Tongue (tissue), 2 donors: ENCODE measurements around the gene MYO3B. TPM values are rescaled to one million over a fixed set of nuclear protein-coding genes. Genes with fewer than 3 reads are reported as not detected.
"Not testable (repeated sequence)": the region's sequence is repeated elsewhere in the genome, so short reads cannot be mapped to it uniquely, and the experiment has no call there.

Experiments
- DNase-seq: peaks from one replicate; pipeline ENCODE4 v3.0.0-alpha.2; 2015
- total RNA-seq: library from RNA; depleted of rRNA; stranded (reverse); fragments of >200 nt; gene quantifications from one replicate; pipeline ENCODE4 v1.2.3, GENCODE V29; 2014

Gene MYO3B
- total RNA-seq, 1 donor from 2014 or later: 1.8 TPM

GRCh38 chr2:170264522-170264860, 86.5 kb downstream of the MYO3B start:
- DNase-seq: no peak

- no peak for DNase-seq
These were observed 86.9 kb downstream of the MYO3B start for GRCh38 chr2:170264865-170265264.

GRCh38 chr2:170265321-170265720, 87.4 kb downstream of the MYO3B start:
- no peak for DNase-seq

- no peak for DNase-seq
These were observed 88.4 kb downstream of the MYO3B start for GRCh38 chr2:170266358-170266757.

- DNase-seq: no peak
These were observed 89.1 kb downstream of the MYO3B start for GRCh38 chr2:170267071-170267470.

- DNase-seq: peak; percentile 8
These were observed 92.4 kb downstream of the MYO3B start for GRCh38 chr2:170270278-170270864.

- DNase-seq: peak; percentile 68
These were observed 93.4 kb downstream of the MYO3B start for GRCh38 chr2:170271340-170271739.

GRCh38 chr2:170276056-170276455, 98.1 kb downstream of the MYO3B start:
- DNase-seq: no peak

- DNase-seq: peak; percentile 7
These were observed 99.1 kb downstream of the MYO3B start for GRCh38 chr2:170276925-170277629.

GRCh38 chr2:170277951-170278350, 100.0 kb downstream of the MYO3B start:
- no peak for DNase-seq

GRCh38 chr2:170279615-170280014, 101.7 kb downstream of the MYO3B start:
- DNase-seq: not testable (repeated sequence)

- no peak for DNase-seq
These were observed 104.9 kb downstream of the MYO3B start for GRCh38 chr2:170282851-170283250.

- no peak for DNase-seq
These were observed 106.3 kb downstream of the MYO3B start for GRCh38 chr2:170284205-170284604.

GRCh38 chr2:170288859-170289258, 110.9 kb downstream of the MYO3B start:
- no peak for DNase-seq

- DNase-seq: no peak
These were observed 113.5 kb downstream of the MYO3B start for GRCh38 chr2:170291474-170291873.

GRCh38 chr2:170292415-170292814, 114.5 kb downstream of the MYO3B start:
- DNase-seq: no peak

- DNase-seq: no peak
These were observed 119.5 kb downstream of the MYO3B start for GRCh38 chr2:170297496-170297895.

- DNase-seq: no peak
These were observed 120.2 kb downstream of the MYO3B start for GRCh38 chr2:170298115-170298514.

GRCh38 chr2:170298861-170299429, 121.0 kb downstream of the MYO3B start:
- DNase-seq: no peak

- DNase-seq: no peak
These were observed 123.0 kb downstream of the MYO3B start for GRCh38 chr2:170300993-170301392.

GRCh38 chr2:170301626-170302025, 123.7 kb downstream of the MYO3B start:
- DNase-seq: no peak

GRCh38 chr2:170305711-170306110, 127.8 kb downstream of the MYO3B start:
- DNase-seq: no peak

GRCh38 chr2:170306293-170306873, 128.4 kb downstream of the MYO3B start:
- DNase-seq: no peak

- no peak for DNase-seq
These were observed 129.1 kb downstream of the MYO3B start for GRCh38 chr2:170307052-170307451.
